ENCODE measurements around the gene SGK2.

GRCh38 chr20:43568706-43569105 is 9.9 kb downstream of the SGK2 start:
- no peak for TF ChIP-seq NFRKB (IDR thresholded peaks at IDR 0.05; ENCODE audit: low read depth)
- TF ChIP-seq SP1 (CRISPR knock-in tag; IDR thresholded peaks at IDR 0.05) = no peak
- TF ChIP-seq MNT (conservative IDR thresholded peaks at IDR 0.05) = no peak
- no peak for TF ChIP-seq EP300 (IDR thresholded peaks at IDR 0.05; ENCODE audit: low read length)
- no peak for TF ChIP-seq RBFOX2 (IDR thresholded peaks at IDR 0.05; ENCODE audit: low read depth, low read length)
- TF ChIP-seq STAT5B (CRISPR knock-in tag; IDR thresholded peaks at IDR 0.05) = no peak
- TF ChIP-seq EP400 (IDR thresholded peaks at IDR 0.05) = no peak
- no peak for TF ChIP-seq DPF2 (IDR thresholded peaks at IDR 0.05)
- no peak for TF ChIP-seq MYC (IDR thresholded peaks at IDR 0.05; ENCODE audit: low read depth, low read length)
- no peak for TF ChIP-seq MYC (CRISPR knock-in tag; IDR thresholded peaks at IDR 0.05; ENCODE audit: borderline replicate concordance, low read depth)
- TF ChIP-seq, protein P1, sequence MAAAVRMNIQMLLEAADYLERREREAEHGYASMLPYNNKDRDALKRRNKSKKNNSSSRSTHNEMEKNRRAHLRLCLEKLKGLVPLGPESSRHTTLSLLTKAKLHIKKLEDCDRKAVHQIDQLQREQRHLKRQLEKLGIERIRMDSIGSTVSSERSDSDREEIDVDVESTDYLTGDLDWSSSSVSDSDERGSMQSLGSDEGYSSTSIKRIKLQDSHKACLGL (CRISPR knock-in tag; IDR thresholded peaks at IDR 0.05; ENCODE audit: borderline replicate concordance, poor library complexity, severe bottlenecking) = no peak
- TF ChIP-seq TCF7L2 (IDR thresholded peaks at IDR 0.05; ENCODE audit: low read depth, low read length) = no peak
- no peak for TF ChIP-seq NFATC3 (IDR thresholded peaks at IDR 0.05)

Data from K562 (cell line).